ENCODE measurements around the gene LAD1. TPM values are rescaled to one million over a fixed set of nuclear protein-coding genes. Genes with fewer than 3 reads are reported as not detected.

Gene LAD1
- total RNA-seq: not detected in 2 replicates

- intact Hi-C loops (cut with micrococcal nuclease): no loop called here
These were observed at the start of gene LAD1 for GRCh38 chr1:201399018-201399351. Gene LAD1 (minus strand): TSS chr1:201399324. CDS start chr1:201399306, 18 bp downstream.

GRCh38 chr1:201447903-201448871, 49.1 kb upstream of the LAD1 start:
- intact Hi-C loops (cut with micrococcal nuclease): loop anchor here (1.0 to 2.0 kb wide), 6 partner anchors 13 to 429 kb away; partner anchors contain the start of genes CSRP1 and PHLDA3

- intact Hi-C loops (cut with micrococcal nuclease): no loop called here
These were observed 46.2 kb upstream of the LAD1 start for GRCh38 chr1:201445310-201445709.

- intact Hi-C loops (cut with micrococcal nuclease): no loop called here
These were observed 45.7 kb upstream of the LAD1 start for GRCh38 chr1:201444792-201445191.

- intact Hi-C loops (cut with micrococcal nuclease): no loop called here
These were observed 44.6 kb upstream of the LAD1 start for GRCh38 chr1:201443747-201444146.

GRCh38 chr1:201436969-201437368, 37.8 kb upstream of the LAD1 start:
- intact Hi-C loops (cut with micrococcal nuclease): no loop called here

- intact Hi-C loops (cut with micrococcal nuclease): no loop called here
These were observed 37.3 kb upstream of the LAD1 start for GRCh38 chr1:201436393-201436792.

- intact Hi-C loops (cut with micrococcal nuclease): loop anchor here (2.0 kb wide), 1 partner anchor 15 kb away; no protein-coding TSS in a partner anchor
These were observed 35.1 kb upstream of the LAD1 start for GRCh38 chr1:201434266-201434665.

GRCh38 chr1:201433609-201434008, 34.5 kb upstream of the LAD1 start:
- intact Hi-C loops (cut with micrococcal nuclease): loop anchor here (2.0 kb wide), 1 partner anchor 15 kb away; no protein-coding TSS in a partner anchor

GRCh38 chr1:201430776-201431175, 31.7 kb upstream of the LAD1 start:
- intact Hi-C loops (cut with micrococcal nuclease): no loop called here

- intact Hi-C loops (cut with micrococcal nuclease): no loop called here
These were observed 30.8 kb upstream of the LAD1 start for GRCh38 chr1:201429736-201430501.

- intact Hi-C loops (cut with micrococcal nuclease): no loop called here
These were observed 28.8 kb upstream of the LAD1 start for GRCh38 chr1:201427963-201428362.

- intact Hi-C loops (cut with micrococcal nuclease): no loop called here
These were observed 27.6 kb upstream of the LAD1 start for GRCh38 chr1:201426479-201427310.

GRCh38 chr1:201424146-201424545, 25.0 kb upstream of the LAD1 start:
- intact Hi-C loops (cut with micrococcal nuclease): no loop called here

GRCh38 chr1:201423655-201424054, 24.5 kb upstream of the LAD1 start:
- intact Hi-C loops (cut with micrococcal nuclease): no loop called here

- intact Hi-C loops (cut with micrococcal nuclease): no loop called here
These were observed 23.4 kb upstream of the LAD1 start for GRCh38 chr1:201422436-201423030.

- intact Hi-C loops (cut with micrococcal nuclease): no loop called here
These were observed 22.9 kb upstream of the LAD1 start for GRCh38 chr1:201422026-201422425.

GRCh38 chr1:201421041-201421440, 21.9 kb upstream of the LAD1 start:
- intact Hi-C loops (cut with micrococcal nuclease): no loop called here

GRCh38 chr1:201420608-201421002, 21.5 kb upstream of the LAD1 start:
- intact Hi-C loops (cut with micrococcal nuclease): no loop called here

- intact Hi-C loops (cut with micrococcal nuclease): no loop called here
These were observed 20.9 kb upstream of the LAD1 start for GRCh38 chr1:201419746-201420607.
